GM13976 (cell line): Measurements from ENCODE around the gene MFSD6L.

Experiments used
- DNase-seq: peaks from one replicate; pipeline ENCODE4 v3.0.0; 2012; ENCODE audit warnings: low spot score
- in situ Hi-C: fragments of 300-500 bp; cut with MboI; formaldehyde crosslinking; loops from one replicate; pipeline ENCODE4 v1.12.0; 2022; ENCODE audit warnings: low sequenced_read_pairs, mixed read lengths, inconsistent platforms; ENCODE audit not compliant: unreplicated experiment
- TF ChIP-seq, protein P1 (sequence below): IDR thresholded peaks from 2 replicates; pipeline ENCODE4 v1.5.1; 2012; ENCODE audit warnings: borderline replicate concordance, mild to moderate bottlenecking; ENCODE audit not compliant: insufficient read depth; ENCODE audit errors: extremely low read depth, missing control alignments, control extremely low read depth

MFSD6L gene

DNA sequence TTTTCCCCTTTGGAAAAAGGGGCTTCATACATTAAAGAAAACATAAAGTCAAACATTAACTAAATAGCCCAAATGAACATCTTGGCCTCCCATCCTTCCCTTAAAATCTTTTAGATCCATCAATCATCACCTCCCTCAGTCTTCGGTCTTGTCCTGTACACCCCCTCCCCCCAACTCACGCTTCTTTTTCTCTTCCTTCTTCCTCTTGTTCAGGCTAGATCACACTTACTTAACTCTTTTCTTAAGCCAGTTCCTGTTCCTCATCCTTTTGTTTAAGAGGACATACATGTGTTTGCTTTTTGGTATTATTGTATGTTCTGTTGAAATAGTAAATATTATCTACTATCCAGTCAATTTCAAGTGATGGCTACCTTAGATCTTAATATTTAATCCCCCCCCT lies 5.5 kb downstream of the MFSD6L start:
- no peak for DNase-seq
- TF ChIP-seq, protein P1, sequence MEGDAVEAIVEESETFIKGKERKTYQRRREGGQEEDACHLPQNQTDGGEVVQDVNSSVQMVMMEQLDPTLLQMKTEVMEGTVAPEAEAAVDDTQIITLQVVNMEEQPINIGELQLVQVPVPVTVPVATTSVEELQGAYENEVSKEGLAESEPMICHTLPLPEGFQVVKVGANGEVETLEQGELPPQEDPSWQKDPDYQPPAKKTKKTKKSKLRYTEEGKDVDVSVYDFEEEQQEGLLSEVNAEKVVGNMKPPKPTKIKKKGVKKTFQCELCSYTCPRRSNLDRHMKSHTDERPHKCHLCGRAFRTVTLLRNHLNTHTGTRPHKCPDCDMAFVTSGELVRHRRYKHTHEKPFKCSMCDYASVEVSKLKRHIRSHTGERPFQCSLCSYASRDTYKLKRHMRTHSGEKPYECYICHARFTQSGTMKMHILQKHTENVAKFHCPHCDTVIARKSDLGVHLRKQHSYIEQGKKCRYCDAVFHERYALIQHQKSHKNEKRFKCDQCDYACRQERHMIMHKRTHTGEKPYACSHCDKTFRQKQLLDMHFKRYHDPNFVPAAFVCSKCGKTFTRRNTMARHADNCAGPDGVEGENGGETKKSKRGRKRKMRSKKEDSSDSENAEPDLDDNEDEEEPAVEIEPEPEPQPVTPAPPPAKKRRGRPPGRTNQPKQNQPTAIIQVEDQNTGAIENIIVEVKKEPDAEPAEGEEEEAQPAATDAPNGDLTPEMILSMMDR: no peak
- in situ Hi-C loops: no loop called here

DNA sequence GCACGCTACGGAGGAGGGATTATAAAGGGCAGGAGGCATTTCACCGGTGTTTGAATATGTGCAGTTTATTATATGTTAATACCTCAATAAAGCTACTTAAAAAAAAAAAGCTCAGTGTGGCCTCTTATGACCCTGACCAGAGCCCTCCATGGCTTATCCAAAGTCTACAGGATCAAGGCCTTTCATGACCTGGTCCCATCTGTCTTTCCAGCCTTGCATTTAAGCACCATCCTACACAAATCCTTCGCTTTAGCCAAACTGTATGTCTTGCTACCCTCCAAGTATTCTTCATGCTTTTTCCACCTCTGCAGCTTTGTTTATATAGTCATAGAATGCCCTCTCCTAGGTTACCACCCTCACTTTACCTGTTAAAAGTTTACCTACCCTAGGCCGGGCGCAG lies 6.5 kb downstream of the MFSD6L start:
- in situ Hi-C loops: no loop called here
- no peak for DNase-seq

DNA sequence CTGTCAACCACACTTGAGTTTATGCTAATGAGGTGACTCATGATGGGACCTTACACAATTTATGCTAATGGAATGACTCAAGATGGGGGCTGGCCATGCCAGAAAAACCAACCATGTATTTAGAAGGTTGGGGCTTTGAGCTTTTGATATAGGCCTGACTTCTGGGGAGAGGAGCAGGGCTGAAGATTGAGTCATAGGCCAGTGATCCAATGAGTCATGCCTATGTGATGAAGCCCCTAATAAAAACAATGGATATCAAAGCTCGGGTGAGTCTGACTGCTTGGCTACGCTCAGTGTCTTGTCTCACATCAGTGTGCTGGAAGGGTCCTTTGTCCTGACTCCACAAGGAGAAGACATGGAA lies 7.3 kb downstream of the MFSD6L start:
- in situ Hi-C loops: no loop called here
- no peak for DNase-seq
- TF ChIP-seq, protein P1: no peak

More for the DNA sequence above, 6.5 kb downstream of the MFSD6L start:
- TF ChIP-seq, protein P1: no peak

DNA sequence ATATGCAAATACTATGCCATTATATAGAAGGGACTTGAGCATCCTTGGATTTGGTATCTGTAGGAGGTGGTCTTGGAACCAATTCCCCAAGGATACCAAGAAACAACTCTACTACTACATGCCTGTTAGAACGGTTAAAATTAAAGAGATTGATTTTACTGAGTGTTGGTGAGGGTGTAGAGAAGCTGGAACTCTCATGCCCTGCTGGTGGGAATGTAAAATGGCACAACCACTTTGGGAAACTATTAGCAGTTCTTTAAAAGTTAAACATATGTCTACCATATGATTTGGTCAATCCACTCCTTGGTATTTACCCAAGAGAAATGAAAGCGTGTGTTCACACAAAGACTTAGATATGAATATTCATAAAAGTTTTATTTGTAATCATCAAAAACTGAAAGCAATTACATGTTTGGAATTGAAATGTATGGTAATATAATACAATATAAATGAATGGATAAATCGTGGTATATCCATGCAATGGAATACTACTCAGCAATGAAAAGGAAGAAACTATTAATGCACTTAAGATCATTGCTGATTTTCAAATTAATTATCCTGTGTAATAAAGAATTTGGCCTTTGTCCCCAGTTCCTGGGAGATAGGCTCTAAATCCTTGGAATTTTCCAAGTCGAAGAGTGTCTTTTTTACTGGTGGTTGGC lies 7.8 kb downstream of the MFSD6L start:
- DNase-seq: no peak
- TF ChIP-seq, protein P1: no peak
- in situ Hi-C loops: no loop called here

DNA sequence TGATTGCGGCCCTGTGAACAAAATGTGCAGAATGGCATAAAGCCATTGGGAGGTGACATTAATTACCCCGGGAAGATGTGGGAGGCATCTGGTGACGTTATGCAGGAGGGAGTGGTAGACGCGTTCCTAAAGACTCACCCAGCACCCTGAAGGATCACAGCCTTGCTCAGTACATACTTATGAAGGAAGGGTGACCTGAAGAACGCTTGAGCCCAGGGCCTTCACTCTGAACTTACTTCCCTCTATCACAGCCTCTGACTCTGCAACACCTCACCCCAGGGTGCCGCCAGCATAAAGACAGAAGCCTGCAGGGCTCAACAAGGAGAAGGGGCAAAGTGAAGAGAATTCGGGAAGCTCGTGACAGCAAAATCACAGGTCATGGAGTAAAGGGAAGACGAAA lies 9.4 kb downstream of the MFSD6L start:
- in situ Hi-C loops: loop anchor here (10.0 kb wide), 1 partner anchor 205 kb away; no protein-coding TSS in a partner anchor
- TF ChIP-seq, protein P1: no peak
- DNase-seq: no peak

DNA sequence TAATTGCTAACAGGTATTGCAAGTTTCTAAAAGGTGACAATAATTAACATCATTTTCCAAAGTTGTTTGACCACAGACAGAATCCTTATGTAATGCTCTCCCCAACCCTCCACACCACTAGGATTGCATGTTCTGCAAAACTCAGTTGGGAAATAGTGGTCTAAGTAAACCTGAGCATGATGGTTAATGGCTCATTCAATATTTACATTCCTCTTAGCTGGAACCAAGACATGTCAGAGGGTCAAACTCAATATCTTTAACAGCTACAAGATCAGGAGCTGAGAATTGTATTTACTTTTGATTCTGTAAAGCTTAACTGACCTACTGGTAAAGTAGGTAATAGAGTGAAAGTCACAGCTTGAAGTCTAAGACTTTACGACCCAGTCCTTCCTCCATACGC lies 10.2 kb downstream of the MFSD6L start:
- in situ Hi-C loops: loop anchor here (10.0 kb wide), 1 partner anchor 206 kb away; no protein-coding TSS in a partner anchor
- DNase-seq: no peak
- TF ChIP-seq, protein P1: no peak
